MM.1S (cell line): ENCODE measurements around the gene F10.

Source experiments
- CTCF ChIP-seq: fragments of 300-600 bp; sonication (generic); IDR thresholded peaks from 2 replicates; pipeline ENCODE4 v1.5.1; 2016; ENCODE audit warnings: antibody characterized with exemption, low read length, mixed read lengths
- EZH2 ChIP-seq: fragments of 300-600 bp; sonication (generic); optimal IDR thresholded peaks from 2 replicates; pipeline ENCODE3; 2017; ENCODE audit warnings: low read depth, mild to moderate bottlenecking, antibody characterized with exemption, low read length, mixed read lengths

DNA sequence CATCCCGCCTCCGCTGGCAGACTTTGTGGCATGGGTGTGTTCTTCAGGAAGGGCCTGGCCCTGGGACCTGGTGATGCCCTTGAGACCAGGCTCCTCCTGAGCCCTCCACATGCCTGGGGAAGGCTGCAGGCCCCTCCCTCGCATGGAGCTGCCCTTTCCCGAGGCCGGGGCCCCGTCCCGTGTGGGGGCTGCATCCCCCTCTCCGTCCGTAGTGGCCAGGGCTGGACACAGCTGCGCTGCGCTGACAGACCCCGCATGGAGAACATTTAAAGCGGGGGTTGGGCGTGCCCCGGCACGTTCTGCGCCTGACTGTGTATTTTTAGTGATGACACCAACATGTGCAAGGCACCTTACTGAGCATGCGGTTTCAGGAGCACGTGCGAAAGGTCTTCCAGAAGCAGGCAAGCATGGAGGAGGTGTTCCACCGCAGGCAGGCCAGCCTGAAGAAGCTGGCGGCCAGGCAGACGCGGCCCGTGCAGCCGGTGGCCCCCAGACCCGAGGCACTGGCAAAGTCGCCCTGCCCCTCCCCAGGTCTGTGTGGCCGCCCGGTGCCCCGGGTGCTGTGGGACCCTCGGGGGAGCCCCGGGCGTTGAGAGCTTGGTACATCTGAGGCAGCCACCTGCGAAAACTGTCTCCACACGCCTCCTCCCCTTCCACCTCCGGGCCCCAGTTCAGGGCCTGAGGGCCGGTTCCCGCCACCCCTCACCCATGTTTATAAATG is 45.8 kb upstream of the F10 start:
- TF ChIP-seq EZH2 (no peak), CTCF (no peak)
